GM12865 (cell line): Measurements from ENCODE around the gene CSF1R.

Experiments
- DNase-seq: peaks from one replicate; pipeline ENCODE4 v3.0.0; 2010; ENCODE audit warnings: low read depth
- H3K4me3 ChIP-seq: 2 replicates; pipeline ENCODE4 v1.5.1; 2011; ENCODE audit warnings: mild to moderate bottlenecking, low read depth, low read length, control low read depth
- CTCF ChIP-seq: IDR thresholded peaks from 2 replicates; pipeline ENCODE4 v1.5.1; 2011; ENCODE audit warnings: low read length, control low read depth, low read depth, inconsistent platforms; ENCODE audit not compliant: insufficient read depth; ENCODE audit errors: missing control alignments

The CSF1R gene

GRCh38 chr5:150023136-150023535 lies 63.2 kb downstream of the CSF1R start:
- no peak overlapping the region for H3K4me3 ChIP-seq
- DNase-seq = no peak

GRCh38 chr5:150022681-150023080 lies 63.7 kb downstream of the CSF1R start:
- TF ChIP-seq CTCF = no peak
- no peak overlapping the region for H3K4me3 ChIP-seq
- no peak for DNase-seq

More at GRCh38 chr5:150023136-150023535, 63.2 kb downstream of the CSF1R start:
- no peak for TF ChIP-seq CTCF

- H3K4me3 ChIP-seq = no peak overlapping the region
- no peak for DNase-seq
- TF ChIP-seq CTCF = no peak
These were observed 64.2 kb downstream of the CSF1R start for GRCh38 chr5:150022158-150022531.

GRCh38 chr5:150021491-150022157 lies 64.7 kb downstream of the CSF1R start:
- H3K4me3 ChIP-seq = no peak overlapping the region
- no peak for TF ChIP-seq CTCF
- DNase-seq = no peak

GRCh38 chr5:150020249-150020648 lies 66.1 kb downstream of the CSF1R start:
- no peak overlapping the region for H3K4me3 ChIP-seq
- TF ChIP-seq CTCF = no peak
- no peak for DNase-seq

GRCh38 chr5:150017226-150018005 lies 68.9 kb downstream of the CSF1R start:
- TF ChIP-seq CTCF = no peak
- DNase-seq = no peak
- no peak overlapping the region for H3K4me3 ChIP-seq

- TF ChIP-seq CTCF = no peak
- no peak for DNase-seq
- no peak overlapping the region for H3K4me3 ChIP-seq
These were observed 69.8 kb downstream of the CSF1R start for GRCh38 chr5:150016537-150016936.
